ENCODE results near the gene TMC2.
"Not testable (repeated sequence)": the region's sequence is repeated elsewhere in the genome, so short reads cannot be mapped to it uniquely, and the experiment has no call there.

DNA sequence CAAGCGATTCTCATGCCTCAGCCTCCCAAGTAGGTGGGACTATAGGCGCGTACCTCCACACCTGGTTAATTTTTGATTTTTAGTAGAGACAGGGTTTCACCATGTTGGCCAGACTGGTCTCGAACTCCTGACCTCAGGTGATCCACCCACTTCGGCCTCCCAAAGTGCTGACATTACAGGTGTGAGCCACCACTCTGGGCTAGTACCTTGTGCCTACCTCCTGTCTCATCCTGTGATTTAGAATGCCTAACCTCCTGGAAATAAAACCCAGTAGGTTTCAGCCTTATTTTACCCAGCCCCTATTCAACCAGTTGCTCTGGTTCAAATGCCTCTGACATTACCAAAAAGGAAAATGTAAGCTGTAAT is 10.2 kb upstream of the TMC2 start:
- TF ChIP-seq TCF7L2 (IDR thresholded peaks at IDR 0.05; ENCODE audit: low read depth, low read length); POLR2AphosphoS5 (IDR thresholded peaks at IDR 0.05; ENCODE audit: low read depth, low read length); SIN3A (IDR thresholded peaks at IDR 0.05; ENCODE audit: borderline replicate concordance, insufficient read depth, low read depth, low read length): not testable (repeated sequence)
- TF ChIP-seq, protein P1, sequence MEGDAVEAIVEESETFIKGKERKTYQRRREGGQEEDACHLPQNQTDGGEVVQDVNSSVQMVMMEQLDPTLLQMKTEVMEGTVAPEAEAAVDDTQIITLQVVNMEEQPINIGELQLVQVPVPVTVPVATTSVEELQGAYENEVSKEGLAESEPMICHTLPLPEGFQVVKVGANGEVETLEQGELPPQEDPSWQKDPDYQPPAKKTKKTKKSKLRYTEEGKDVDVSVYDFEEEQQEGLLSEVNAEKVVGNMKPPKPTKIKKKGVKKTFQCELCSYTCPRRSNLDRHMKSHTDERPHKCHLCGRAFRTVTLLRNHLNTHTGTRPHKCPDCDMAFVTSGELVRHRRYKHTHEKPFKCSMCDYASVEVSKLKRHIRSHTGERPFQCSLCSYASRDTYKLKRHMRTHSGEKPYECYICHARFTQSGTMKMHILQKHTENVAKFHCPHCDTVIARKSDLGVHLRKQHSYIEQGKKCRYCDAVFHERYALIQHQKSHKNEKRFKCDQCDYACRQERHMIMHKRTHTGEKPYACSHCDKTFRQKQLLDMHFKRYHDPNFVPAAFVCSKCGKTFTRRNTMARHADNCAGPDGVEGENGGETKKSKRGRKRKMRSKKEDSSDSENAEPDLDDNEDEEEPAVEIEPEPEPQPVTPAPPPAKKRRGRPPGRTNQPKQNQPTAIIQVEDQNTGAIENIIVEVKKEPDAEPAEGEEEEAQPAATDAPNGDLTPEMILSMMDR (IDR thresholded peaks at IDR 0.05): not testable (repeated sequence)
- TF ChIP-seq, protein P2, sequence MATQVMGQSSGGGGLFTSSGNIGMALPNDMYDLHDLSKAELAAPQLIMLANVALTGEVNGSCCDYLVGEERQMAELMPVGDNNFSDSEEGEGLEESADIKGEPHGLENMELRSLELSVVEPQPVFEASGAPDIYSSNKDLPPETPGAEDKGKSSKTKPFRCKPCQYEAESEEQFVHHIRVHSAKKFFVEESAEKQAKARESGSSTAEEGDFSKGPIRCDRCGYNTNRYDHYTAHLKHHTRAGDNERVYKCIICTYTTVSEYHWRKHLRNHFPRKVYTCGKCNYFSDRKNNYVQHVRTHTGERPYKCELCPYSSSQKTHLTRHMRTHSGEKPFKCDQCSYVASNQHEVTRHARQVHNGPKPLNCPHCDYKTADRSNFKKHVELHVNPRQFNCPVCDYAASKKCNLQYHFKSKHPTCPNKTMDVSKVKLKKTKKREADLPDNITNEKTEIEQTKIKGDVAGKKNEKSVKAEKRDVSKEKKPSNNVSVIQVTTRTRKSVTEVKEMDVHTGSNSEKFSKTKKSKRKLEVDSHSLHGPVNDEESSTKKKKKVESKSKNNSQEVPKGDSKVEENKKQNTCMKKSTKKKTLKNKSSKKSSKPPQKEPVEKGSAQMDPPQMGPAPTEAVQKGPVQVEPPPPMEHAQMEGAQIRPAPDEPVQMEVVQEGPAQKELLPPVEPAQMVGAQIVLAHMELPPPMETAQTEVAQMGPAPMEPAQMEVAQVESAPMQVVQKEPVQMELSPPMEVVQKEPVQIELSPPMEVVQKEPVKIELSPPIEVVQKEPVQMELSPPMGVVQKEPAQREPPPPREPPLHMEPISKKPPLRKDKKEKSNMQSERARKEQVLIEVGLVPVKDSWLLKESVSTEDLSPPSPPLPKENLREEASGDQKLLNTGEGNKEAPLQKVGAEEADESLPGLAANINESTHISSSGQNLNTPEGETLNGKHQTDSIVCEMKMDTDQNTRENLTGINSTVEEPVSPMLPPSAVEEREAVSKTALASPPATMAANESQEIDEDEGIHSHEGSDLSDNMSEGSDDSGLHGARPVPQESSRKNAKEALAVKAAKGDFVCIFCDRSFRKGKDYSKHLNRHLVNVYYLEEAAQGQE (IDR thresholded peaks at IDR 0.05; ENCODE audit: insufficient read depth in 1 of 2, low read depth in 2 of 2, low read length in 1 of 2): not testable (repeated sequence)
